Panc1 (cell line): Measurements from ENCODE around the gene AMFR. TPM values are rescaled to one million over a fixed set of nuclear protein-coding genes. Genes with fewer than 3 reads are reported as not detected.

Experiments
- ATAC-seq: fragments of 200-7000 bp; cut with Tn5 transposase; 2 replicates; pipeline ENCODE4 v1.9.1; 2020; ENCODE audit warnings: mild to moderate bottlenecking, moderate library complexity
- BruUV-seq: library from RNA; stranded (reverse); fragments of 400-500 nt; replicated peaks from 2 replicates; lab custom pipeline; 2021; lab: Mats Ljungman, UMichigan
- CTCF ChIA-PET: fragments of 300-600 bp; sonication (Branson Sonifier 250); formaldehyde crosslinking; loops from one replicate; lab custom pipeline; 2022; ENCODE audit warnings: antibody characterized with exemption; lab: Charles Lee
- POLR2A ChIA-PET: fragments of 300-600 bp; sonication (Branson Sonifier 250); formaldehyde crosslinking; loops from one replicate; lab custom pipeline; 2022; ENCODE audit warnings: antibody characterized with exemption; lab: Charles Lee
- DNase-seq: peaks from one replicate; pipeline ENCODE4 v3.0.0-alpha.2; 2010; ENCODE audit warnings: low read depth, low spot score
- H3K27ac ChIP-seq: 2 replicates; pipeline ENCODE4 v1.5.1; 2011; ENCODE audit warnings: mild to moderate bottlenecking, low read length, inconsistent platforms
- H3K27me3 ChIP-seq: fragments of 200-500 bp; sonication (Bioruptor generic); 2 replicates; pipeline ENCODE4 v1.6.0; 2014; ENCODE audit warnings: low read length, inconsistent platforms; ENCODE audit not compliant: control insufficient read depth, insufficient read depth
- H3K36me3 ChIP-seq: fragments of 200-500 bp; sonication (Bioruptor generic); 2 replicates; pipeline ENCODE4 v1.5.1; 2014; ENCODE audit warnings: inconsistent platforms, mild to moderate bottlenecking, low read length, moderate library complexity; ENCODE audit not compliant: control insufficient read depth, insufficient read depth
- H3K4me1 ChIP-seq: 2 replicates; pipeline ENCODE4 v1.5.1; 2011; ENCODE audit warnings: inconsistent platforms, mild to moderate bottlenecking, low read length, moderate library complexity; ENCODE audit not compliant: control insufficient read depth, insufficient read depth
- H3K4me3 ChIP-seq, 2 experiments: 2 replicates each; pipeline ENCODE4 v1.5.1; 2011 to 2012; ENCODE audit warnings: low read depth in 2 of 2, low read length in 2 of 2, mild to moderate bottlenecking in 2 of 2, inconsistent platforms in 1 of 2, moderate library complexity in 1 of 2
- H3K9me3 ChIP-seq: fragments of 200-500 bp; sonication (Bioruptor generic); 2 replicates; pipeline ENCODE4 v1.5.1; 2014; ENCODE audit warnings: low read depth, mild to moderate bottlenecking, inconsistent platforms, low read length, moderate library complexity; ENCODE audit not compliant: control insufficient read depth, insufficient read depth
- CTCF ChIP-seq: fragments of 450-650 bp; IDR thresholded peaks from 2 replicates; pipeline ENCODE4 v1.5.1; 2017; ENCODE audit warnings: mild to moderate bottlenecking
- POLR2AphosphoS5 ChIP-seq: IDR thresholded peaks from 2 replicates; pipeline ENCODE4 v1.6.1; 2012; ENCODE audit warnings: mild to moderate bottlenecking, low read depth, low read length, moderate library complexity
- REST ChIP-seq, 2 experiments: IDR thresholded peaks; 2 replicates each; pipeline ENCODE4 v1.6.1; 2011 to 2012; ENCODE audit warnings: low read depth in 2 of 2, control low read depth in 1 of 2, low read length in 1 of 2, mild to moderate bottlenecking in 1 of 2, moderate library complexity in 1 of 2; ENCODE audit not compliant: insufficient read depth in 1 of 2
- SIN3A ChIP-seq: IDR thresholded peaks from 2 replicates; pipeline ENCODE4 v1.6.1; 2012; ENCODE audit warnings: low read depth, mild to moderate bottlenecking, low read length, moderate library complexity, borderline replicate concordance; ENCODE audit not compliant: insufficient read depth
- TCF7L2 ChIP-seq: IDR thresholded peaks from 2 replicates; pipeline ENCODE4 v1.6.1; 2011; ENCODE audit warnings: mild to moderate bottlenecking, low read depth, low read length, inconsistent platforms
- in situ Hi-C: cut with HindIII; loops from 2 replicates; pipeline ENCODE4 v1.10.0; 2016; ENCODE audit warnings: low sequenced_read_pairs, low pct_unique_long_range_greater_than_20kb
- intact Hi-C: fragments of 100-400 bp; cut with micrococcal nuclease; formaldehyde crosslinking; loops from one replicate; pipeline ENCODE4 v1.10.0; 2022; ENCODE audit not compliant: unreplicated experiment
- total RNA-seq: library from RNA; stranded (reverse); gene quantifications from one replicate; pipeline ENCODE4 v1.2.1, GENCODE V29; 2021; ENCODE audit not compliant: unreplicated experiment

AMFR gene
- total RNA-seq, 1 experiment from 2014 or later: 89.6 TPM

- Histone ChIP-seq H3K4me1 (peaks cover 11% of the 10 kb centered on the region), H3K4me3 (no peak overlapping the region), H3K36me3 (no peaks in the 10 kb centered on the region), H3K27me3 (no peaks in the 10 kb centered on the region), H3K27ac (no peak overlapping the region), H3K9me3 (no peaks in the 10 kb centered on the region)
- TF ChIP-seq REST (IDR thresholded peaks at IDR 0.05; ENCODE audit: insufficient read depth in 1 of 2, low read depth in 2 of 2, low read length in 1 of 2) (no peak), POLR2AphosphoS5 (no peak), CTCF (no peak), TCF7L2 (no peak), SIN3A (no peak)
- intact Hi-C loops: no loop called here
- in situ Hi-C loops: no loop called here
- DNase-seq (no peak), ATAC-seq (no peak)
- ChIA-PET POLR2A (no interaction called here), CTCF (no interaction called here)
- BruUV-seq: no TSS peak
These were observed 70.1 kb downstream of the AMFR start for GRCh38 chr16:56355221-56355620.

GRCh38 chr16:56354746-56355145, 70.6 kb downstream of the AMFR start:
- POLR2A ChIA-PET: no interaction called here
- Histone ChIP-seq H3K4me1 (peaks cover 11% of the 10 kb centered on the region), H3K36me3 (no peaks in the 10 kb centered on the region), H3K4me3 (no peak overlapping the region), H3K9me3 (no peaks in the 10 kb centered on the region), H3K27me3 (no peaks in the 10 kb centered on the region), H3K27ac (no peak overlapping the region)
- no peak for ATAC-seq
- no peak for DNase-seq
- CTCF ChIA-PET: no interaction called here
- TF ChIP-seq POLR2AphosphoS5: no peak
- no peak for TF ChIP-seq CTCF
- TF ChIP-seq REST (IDR thresholded peaks at IDR 0.05; ENCODE audit: insufficient read depth in 1 of 2, low read depth in 2 of 2, low read length in 1 of 2): no peak
- no peak for TF ChIP-seq TCF7L2
- TF ChIP-seq SIN3A: no peak
- in situ Hi-C loops: no loop called here
- intact Hi-C loops: no loop called here
- BruUV-seq: no TSS peak
